Measurements from ENCODE around the gene CREB5. TPM values are rescaled to one million over a fixed set of nuclear protein-coding genes. Genes with fewer than 3 reads are reported as not detected.

Gene CREB5
- total RNA-seq, 1 experiment from 2014 or later = 1.3 TPM

DNA sequence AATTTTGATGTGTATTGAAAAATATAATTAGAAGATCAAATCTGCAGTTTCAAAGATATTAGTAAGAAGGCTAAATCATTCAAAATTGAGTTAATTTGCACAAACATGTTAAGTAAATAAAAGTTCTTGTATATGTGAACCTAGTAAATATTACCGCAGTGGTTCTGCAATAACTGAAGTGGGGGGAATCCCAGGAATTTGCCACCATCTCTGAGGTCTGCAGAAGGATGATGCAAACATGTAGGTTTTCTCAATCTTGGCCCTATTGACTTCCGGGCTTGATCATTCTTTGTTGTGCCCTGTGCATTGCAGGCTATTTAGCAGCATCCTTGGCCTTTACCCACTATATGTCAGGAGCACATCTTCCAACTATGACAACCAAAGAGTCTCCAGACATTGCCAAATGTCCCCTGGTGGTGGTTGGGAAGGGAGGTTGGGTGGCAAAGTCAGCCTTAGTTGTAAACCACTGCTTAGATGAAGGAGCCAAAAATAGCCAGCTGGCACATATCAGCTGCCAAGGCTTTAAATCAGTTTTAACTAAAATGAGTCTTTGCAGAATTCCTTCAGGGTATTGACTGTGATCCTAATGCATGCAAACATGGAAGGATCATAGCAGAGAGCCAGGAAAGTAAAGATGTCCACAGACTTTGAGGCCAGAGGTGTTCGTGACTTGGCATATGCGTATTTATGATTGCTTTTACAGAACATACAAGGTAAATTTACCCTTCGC lies 399.5 kb downstream of the CREB5 start (continued):
- TF ChIP-seq, protein P1, sequence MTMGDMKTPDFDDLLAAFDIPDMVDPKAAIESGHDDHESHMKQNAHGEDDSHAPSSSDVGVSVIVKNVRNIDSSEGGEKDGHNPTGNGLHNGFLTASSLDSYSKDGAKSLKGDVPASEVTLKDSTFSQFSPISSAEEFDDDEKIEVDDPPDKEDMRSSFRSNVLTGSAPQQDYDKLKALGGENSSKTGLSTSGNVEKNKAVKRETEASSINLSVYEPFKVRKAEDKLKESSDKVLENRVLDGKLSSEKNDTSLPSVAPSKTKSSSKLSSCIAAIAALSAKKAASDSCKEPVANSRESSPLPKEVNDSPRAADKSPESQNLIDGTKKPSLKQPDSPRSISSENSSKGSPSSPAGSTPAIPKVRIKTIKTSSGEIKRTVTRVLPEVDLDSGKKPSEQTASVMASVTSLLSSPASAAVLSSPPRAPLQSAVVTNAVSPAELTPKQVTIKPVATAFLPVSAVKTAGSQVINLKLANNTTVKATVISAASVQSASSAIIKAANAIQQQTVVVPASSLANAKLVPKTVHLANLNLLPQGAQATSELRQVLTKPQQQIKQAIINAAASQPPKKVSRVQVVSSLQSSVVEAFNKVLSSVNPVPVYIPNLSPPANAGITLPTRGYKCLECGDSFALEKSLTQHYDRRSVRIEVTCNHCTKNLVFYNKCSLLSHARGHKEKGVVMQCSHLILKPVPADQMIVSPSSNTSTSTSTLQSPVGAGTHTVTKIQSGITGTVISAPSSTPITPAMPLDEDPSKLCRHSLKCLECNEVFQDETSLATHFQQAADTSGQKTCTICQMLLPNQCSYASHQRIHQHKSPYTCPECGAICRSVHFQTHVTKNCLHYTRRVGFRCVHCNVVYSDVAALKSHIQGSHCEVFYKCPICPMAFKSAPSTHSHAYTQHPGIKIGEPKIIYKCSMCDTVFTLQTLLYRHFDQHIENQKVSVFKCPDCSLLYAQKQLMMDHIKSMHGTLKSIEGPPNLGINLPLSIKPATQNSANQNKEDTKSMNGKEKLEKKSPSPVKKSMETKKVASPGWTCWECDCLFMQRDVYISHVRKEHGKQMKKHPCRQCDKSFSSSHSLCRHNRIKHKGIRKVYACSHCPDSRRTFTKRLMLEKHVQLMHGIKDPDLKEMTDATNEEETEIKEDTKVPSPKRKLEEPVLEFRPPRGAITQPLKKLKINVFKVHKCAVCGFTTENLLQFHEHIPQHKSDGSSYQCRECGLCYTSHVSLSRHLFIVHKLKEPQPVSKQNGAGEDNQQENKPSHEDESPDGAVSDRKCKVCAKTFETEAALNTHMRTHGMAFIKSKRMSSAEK (CRISPR knock-in tag; IDR thresholded peaks at IDR 0.05; ENCODE audit: borderline replicate concordance) = no peak
- TF ChIP-seq ZNF396 (CRISPR knock-in tag; IDR thresholded peaks at IDR 0.05; ENCODE audit: borderline replicate concordance) (no peak), ZNF423 (CRISPR knock-in tag; IDR thresholded peaks at IDR 0.05) (no peak), ZNF671 (CRISPR knock-in tag; IDR thresholded peaks at IDR 0.05) (no peak)
- TF ChIP-seq, protein P2, sequence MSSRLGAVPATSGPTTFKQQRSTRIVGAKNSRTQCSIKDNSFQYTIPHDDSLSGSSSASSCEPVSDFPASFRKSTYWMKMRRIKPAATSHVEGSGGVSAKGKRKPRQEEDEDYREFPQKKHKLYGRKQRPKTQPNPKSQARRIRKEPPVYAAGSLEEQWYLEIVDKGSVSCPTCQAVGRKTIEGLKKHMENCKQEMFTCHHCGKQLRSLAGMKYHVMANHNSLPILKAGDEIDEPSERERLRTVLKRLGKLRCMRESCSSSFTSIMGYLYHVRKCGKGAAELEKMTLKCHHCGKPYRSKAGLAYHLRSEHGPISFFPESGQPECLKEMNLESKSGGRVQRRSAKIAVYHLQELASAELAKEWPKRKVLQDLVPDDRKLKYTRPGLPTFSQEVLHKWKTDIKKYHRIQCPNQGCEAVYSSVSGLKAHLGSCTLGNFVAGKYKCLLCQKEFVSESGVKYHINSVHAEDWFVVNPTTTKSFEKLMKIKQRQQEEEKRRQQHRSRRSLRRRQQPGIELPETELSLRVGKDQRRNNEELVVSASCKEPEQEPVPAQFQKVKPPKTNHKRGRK (CRISPR knock-in tag; IDR thresholded peaks at IDR 0.05; ENCODE audit: borderline replicate concordance) = no peak

DNA sequence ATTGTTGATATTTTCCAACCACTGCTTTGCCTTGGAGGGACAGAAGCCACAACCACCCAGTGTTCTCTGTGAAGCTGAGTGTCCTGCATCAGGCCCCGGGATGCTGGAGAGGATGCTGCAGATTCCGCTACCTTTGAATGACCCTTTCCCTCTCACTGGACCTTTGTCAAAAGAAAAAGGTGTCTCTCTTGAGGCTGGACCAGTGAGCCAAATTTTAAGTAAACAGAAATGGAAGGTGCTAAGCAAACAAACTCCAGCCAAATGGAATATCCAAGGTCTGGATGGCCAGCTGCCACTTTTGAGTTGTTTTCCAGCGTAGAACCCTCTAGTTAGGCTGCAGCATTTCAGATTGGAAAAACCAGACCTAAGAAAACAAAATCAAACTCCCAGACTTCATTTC lies 400.3 kb downstream of the CREB5 start:
- Mint-ChIP-seq H3K4me3 (no peak overlapping the region), H3K4me1 (peaks cover 5% of the 10 kb centered on the region), H3K27ac (no peak overlapping the region), H3K36me3 (no peaks in the 10 kb centered on the region), H3K9me3 (no peaks in the 10 kb centered on the region), H3K27me3 (ENCODE audit: low read depth) (no peaks in the 10 kb centered on the region)
- ATAC-seq (no peak), DNase-seq (ENCODE audit: low spot score) (no peak)
- CTCF ChIA-PET = no interaction called here
- POLR2A ChIA-PET = no interaction called here
- TF ChIP-seq, protein P3, sequence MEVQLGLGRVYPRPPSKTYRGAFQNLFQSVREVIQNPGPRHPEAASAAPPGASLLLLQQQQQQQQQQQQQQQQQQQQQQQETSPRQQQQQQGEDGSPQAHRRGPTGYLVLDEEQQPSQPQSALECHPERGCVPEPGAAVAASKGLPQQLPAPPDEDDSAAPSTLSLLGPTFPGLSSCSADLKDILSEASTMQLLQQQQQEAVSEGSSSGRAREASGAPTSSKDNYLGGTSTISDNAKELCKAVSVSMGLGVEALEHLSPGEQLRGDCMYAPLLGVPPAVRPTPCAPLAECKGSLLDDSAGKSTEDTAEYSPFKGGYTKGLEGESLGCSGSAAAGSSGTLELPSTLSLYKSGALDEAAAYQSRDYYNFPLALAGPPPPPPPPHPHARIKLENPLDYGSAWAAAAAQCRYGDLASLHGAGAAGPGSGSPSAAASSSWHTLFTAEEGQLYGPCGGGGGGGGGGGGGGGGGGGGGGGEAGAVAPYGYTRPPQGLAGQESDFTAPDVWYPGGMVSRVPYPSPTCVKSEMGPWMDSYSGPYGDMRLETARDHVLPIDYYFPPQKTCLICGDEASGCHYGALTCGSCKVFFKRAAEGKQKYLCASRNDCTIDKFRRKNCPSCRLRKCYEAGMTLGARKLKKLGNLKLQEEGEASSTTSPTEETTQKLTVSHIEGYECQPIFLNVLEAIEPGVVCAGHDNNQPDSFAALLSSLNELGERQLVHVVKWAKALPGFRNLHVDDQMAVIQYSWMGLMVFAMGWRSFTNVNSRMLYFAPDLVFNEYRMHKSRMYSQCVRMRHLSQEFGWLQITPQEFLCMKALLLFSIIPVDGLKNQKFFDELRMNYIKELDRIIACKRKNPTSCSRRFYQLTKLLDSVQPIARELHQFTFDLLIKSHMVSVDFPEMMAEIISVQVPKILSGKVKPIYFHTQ (CRISPR knock-in tag; IDR thresholded peaks at IDR 0.05) = no peak
- TF ChIP-seq SMAD3 (CRISPR knock-in tag; IDR thresholded peaks at IDR 0.05; ENCODE audit: borderline replicate concordance) (no peak), ZNF219 (CRISPR knock-in tag; IDR thresholded peaks at IDR 0.05; ENCODE audit: borderline replicate concordance) (no peak), OVOL2 (CRISPR knock-in tag; IDR thresholded peaks at IDR 0.05; ENCODE audit: borderline replicate concordance) (no peak)
- TF ChIP-seq, protein P4, sequence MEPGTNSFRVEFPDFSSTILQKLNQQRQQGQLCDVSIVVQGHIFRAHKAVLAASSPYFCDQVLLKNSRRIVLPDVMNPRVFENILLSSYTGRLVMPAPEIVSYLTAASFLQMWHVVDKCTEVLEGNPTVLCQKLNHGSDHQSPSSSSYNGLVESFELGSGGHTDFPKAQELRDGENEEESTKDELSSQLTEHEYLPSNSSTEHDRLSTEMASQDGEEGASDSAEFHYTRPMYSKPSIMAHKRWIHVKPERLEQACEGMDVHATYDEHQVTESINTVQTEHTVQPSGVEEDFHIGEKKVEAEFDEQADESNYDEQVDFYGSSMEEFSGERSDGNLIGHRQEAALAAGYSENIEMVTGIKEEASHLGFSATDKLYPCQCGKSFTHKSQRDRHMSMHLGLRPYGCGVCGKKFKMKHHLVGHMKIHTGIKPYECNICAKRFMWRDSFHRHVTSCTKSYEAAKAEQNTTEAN (CRISPR knock-in tag; IDR thresholded peaks at IDR 0.05) = no peak
- TF ChIP-seq, protein P5, sequence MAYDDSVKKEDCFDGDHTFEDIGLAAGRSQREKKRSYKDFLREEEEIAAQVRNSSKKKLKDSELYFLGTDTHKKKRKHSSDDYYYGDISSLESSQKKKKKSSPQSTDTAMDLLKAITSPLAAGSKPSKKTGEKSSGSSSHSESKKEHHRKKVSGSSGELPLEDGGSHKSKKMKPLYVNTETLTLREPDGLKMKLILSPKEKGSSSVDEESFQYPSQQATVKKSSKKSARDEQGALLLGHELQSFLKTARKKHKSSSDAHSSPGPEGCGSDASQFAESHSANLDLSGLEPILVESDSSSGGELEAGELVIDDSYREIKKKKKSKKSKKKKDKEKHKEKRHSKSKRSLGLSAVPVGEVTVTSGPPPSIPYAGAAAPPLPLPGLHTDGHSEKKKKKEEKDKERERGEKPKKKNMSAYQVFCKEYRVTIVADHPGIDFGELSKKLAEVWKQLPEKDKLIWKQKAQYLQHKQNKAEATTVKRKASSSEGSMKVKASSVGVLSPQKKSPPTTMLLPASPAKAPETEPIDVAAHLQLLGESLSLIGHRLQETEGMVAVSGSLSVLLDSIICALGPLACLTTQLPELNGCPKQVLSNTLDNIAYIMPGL (CRISPR knock-in tag; IDR thresholded peaks at IDR 0.05) = no peak
- TF ChIP-seq, protein P6, sequence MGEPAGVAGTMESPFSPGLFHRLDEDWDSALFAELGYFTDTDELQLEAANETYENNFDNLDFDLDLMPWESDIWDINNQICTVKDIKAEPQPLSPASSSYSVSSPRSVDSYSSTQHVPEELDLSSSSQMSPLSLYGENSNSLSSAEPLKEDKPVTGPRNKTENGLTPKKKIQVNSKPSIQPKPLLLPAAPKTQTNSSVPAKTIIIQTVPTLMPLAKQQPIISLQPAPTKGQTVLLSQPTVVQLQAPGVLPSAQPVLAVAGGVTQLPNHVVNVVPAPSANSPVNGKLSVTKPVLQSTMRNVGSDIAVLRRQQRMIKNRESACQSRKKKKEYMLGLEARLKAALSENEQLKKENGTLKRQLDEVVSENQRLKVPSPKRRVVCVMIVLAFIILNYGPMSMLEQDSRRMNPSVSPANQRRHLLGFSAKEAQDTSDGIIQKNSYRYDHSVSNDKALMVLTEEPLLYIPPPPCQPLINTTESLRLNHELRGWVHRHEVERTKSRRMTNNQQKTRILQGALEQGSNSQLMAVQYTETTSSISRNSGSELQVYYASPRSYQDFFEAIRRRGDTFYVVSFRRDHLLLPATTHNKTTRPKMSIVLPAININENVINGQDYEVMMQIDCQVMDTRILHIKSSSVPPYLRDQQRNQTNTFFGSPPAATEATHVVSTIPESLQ (CRISPR knock-in tag; IDR thresholded peaks at IDR 0.05) = no peak
- TF ChIP-seq, protein P7, sequence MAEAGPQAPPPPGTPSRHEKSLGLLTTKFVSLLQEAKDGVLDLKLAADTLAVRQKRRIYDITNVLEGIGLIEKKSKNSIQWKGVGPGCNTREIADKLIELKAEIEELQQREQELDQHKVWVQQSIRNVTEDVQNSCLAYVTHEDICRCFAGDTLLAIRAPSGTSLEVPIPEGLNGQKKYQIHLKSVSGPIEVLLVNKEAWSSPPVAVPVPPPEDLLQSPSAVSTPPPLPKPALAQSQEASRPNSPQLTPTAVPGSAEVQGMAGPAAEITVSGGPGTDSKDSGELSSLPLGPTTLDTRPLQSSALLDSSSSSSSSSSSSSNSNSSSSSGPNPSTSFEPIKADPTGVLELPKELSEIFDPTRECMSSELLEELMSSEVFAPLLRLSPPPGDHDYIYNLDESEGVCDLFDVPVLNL (CRISPR knock-in tag; IDR thresholded peaks at IDR 0.05; ENCODE audit: borderline replicate concordance, low read depth) = no peak
- TF ChIP-seq, protein P8, sequence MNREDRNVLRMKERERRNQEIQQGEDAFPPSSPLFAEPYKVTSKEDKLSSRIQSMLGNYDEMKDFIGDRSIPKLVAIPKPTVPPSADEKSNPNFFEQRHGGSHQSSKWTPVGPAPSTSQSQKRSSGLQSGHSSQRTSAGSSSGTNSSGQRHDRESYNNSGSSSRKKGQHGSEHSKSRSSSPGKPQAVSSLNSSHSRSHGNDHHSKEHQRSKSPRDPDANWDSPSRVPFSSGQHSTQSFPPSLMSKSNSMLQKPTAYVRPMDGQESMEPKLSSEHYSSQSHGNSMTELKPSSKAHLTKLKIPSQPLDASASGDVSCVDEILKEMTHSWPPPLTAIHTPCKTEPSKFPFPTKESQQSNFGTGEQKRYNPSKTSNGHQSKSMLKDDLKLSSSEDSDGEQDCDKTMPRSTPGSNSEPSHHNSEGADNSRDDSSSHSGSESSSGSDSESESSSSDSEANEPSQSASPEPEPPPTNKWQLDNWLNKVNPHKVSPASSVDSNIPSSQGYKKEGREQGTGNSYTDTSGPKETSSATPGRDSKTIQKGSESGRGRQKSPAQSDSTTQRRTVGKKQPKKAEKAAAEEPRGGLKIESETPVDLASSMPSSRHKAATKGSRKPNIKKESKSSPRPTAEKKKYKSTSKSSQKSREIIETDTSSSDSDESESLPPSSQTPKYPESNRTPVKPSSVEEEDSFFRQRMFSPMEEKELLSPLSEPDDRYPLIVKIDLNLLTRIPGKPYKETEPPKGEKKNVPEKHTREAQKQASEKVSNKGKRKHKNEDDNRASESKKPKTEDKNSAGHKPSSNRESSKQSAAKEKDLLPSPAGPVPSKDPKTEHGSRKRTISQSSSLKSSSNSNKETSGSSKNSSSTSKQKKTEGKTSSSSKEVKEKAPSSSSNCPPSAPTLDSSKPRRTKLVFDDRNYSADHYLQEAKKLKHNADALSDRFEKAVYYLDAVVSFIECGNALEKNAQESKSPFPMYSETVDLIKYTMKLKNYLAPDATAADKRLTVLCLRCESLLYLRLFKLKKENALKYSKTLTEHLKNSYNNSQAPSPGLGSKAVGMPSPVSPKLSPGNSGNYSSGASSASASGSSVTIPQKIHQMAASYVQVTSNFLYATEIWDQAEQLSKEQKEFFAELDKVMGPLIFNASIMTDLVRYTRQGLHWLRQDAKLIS (CRISPR knock-in tag; IDR thresholded peaks at IDR 0.05; ENCODE audit: borderline replicate concordance) = no peak
